Stimulated activated naive CD8-positive, alpha-beta T cell treated with anti-CD3 and anti-CD28 coated beads, Interleukin-15, Interleukin-2, amounts not matched to agents 100 ng/mL and 50 ng/mL, for 24 hours (primary cell): Measurements from ENCODE around the gene ZNF211.

ENCODE experiments used
- H3K27ac Mint-ChIP-seq: one replicate; pipeline ENCODE4 v1.8.0; 2021; ENCODE audit warnings: mild to moderate bottlenecking, mixed read lengths
- H3K27me3 Mint-ChIP-seq: one replicate; pipeline ENCODE4 v1.8.0; 2021; ENCODE audit warnings: mixed read lengths
- H3K36me3 Mint-ChIP-seq: one replicate; pipeline ENCODE4 v1.8.0; 2021; ENCODE audit warnings: low read depth, mixed read lengths
- H3K4me1 Mint-ChIP-seq: one replicate; pipeline ENCODE4 v1.8.0; 2021; ENCODE audit warnings: low read depth, mixed read lengths
- H3K4me3 Mint-ChIP-seq: one replicate; pipeline ENCODE4 v1.8.0; 2021; ENCODE audit warnings: mild to moderate bottlenecking, mixed read lengths
- H3K9me3 Mint-ChIP-seq: one replicate; pipeline ENCODE4 v1.8.0; 2021; ENCODE audit warnings: mixed read lengths

Gene ZNF211

DNA sequence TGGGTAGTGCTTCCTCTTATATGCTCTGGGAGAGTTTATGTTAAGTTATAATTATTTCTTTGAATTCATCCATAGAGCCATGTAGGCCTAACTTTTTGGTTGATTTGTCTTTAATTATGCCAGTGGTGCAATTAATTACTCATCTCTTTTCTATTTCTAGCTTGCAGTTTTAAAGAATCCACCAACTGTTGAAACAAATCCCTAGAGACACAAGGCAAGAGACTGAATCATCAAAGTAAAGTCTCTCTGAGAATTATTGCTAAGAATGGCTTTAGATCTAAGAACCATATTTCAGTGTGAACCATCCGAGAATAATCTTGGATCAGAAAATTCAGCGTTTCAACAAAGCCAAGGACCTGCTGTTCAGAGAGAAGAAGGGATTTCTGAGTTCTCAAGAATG is 42.9 kb downstream of the ZNF211 start:
- H3K9me3 Mint-ChIP-seq = peaks cover 13% of the 10 kb centered on the region
- H3K27me3 Mint-ChIP-seq = peaks cover 24% of the 10 kb centered on the region
- H3K4me1 Mint-ChIP-seq = no peaks in the 10 kb centered on the region
- peaks cover 7% of the 10 kb centered on the region for H3K36me3 Mint-ChIP-seq
- no peak overlapping the region for H3K4me3 Mint-ChIP-seq
- no peak overlapping the region for H3K27ac Mint-ChIP-seq

DNA sequence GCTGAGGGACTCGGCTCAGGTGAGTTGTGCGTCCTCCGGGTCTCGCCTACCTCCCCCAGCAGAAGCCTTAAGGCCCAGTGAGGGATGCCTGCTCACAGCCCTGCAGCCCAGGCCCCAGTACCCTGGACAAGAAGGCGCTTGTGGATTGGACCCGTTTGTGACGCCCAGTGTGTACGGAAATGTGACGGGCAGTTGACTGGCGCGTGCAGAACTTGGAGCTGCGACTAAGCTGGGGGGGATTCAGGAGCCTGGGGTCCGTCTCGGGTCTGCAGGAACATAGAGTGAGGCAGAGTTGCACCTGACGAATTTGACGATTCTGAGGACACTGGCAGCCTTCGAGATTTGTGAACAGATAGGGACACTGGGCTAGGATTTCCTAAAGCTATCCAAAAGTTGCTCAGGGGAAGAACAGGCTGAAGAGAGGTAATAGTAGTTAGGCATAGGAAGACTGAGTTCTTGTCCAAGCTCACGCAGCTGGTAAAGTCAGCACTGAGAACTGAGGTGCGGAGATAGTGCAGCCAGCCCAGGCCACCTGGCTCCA is 49.3 kb downstream of the ZNF211 start:
- Mint-ChIP-seq H3K27me3 (peaks cover 13% of the 10 kb centered on the region), H3K27ac (peak overlapping the region; percentile 86), H3K36me3 (peaks cover 62% of the 10 kb centered on the region), H3K4me3 (peak overlapping the region; percentile 97), H3K9me3 (peaks cover 53% of the 10 kb centered on the region), H3K4me1 (peaks cover 37% of the 10 kb centered on the region)

- Mint-ChIP-seq H3K9me3 (peaks cover 72% of the 10 kb centered on the region), H3K36me3 (peaks cover 97% of the 10 kb centered on the region), H3K4me3 (no peak overlapping the region), H3K4me1 (peaks cover 32% of the 10 kb centered on the region), H3K27ac (no peak overlapping the region), H3K27me3 (no peaks in the 10 kb centered on the region)
These were observed 53.8 kb downstream of the ZNF211 start for GRCh38 chr19:57686727-57687126.

DNA sequence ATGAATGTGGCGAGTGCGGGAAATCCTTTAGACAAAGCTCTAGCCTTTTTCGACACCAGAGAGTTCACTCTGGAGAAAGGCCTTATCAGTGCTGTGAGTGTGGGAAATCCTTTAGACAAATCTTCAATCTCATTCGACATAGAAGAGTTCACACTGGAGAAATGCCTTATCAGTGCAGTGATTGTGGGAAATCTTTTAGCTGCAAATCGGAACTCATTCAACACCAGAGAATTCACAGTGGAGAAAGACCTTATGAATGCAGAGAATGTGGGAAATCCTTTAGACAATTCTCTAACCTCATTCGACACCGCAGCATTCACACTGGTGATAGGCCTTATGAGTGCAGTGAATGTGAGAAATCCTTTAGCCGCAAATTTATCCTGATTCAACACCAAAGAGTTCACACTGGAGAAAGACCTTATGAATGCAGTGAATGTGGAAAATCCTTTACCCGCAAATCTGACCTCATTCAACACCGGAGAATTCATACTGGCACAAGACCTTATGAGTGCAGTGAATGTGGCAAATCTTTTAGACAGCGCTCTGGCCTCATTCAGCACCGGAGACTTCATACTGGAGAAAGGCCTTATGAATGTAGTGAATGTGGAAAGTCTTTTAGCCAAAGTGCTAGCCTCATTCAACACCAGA is 54.5 kb downstream of the ZNF211 start:
- H3K27me3 Mint-ChIP-seq = no peaks in the 10 kb centered on the region
- peaks cover 69% of the 10 kb centered on the region for H3K9me3 Mint-ChIP-seq
- H3K4me1 Mint-ChIP-seq = peaks cover 26% of the 10 kb centered on the region
- no peak overlapping the region for H3K27ac Mint-ChIP-seq
- H3K4me3 Mint-ChIP-seq = no peak overlapping the region
- peaks cover 94% of the 10 kb centered on the region for H3K36me3 Mint-ChIP-seq

GRCh38 chr19:57688011-57688763 is 55.2 kb downstream of the ZNF211 start:
- H3K27ac Mint-ChIP-seq = no peak overlapping the region
- H3K27me3 Mint-ChIP-seq = no peaks in the 10 kb centered on the region
- H3K36me3 Mint-ChIP-seq = peaks cover 93% of the 10 kb centered on the region
- H3K4me1 Mint-ChIP-seq = peaks cover 19% of the 10 kb centered on the region
- H3K9me3 Mint-ChIP-seq = peaks cover 68% of the 10 kb centered on the region
- H3K4me3 Mint-ChIP-seq = no peak overlapping the region

DNA sequence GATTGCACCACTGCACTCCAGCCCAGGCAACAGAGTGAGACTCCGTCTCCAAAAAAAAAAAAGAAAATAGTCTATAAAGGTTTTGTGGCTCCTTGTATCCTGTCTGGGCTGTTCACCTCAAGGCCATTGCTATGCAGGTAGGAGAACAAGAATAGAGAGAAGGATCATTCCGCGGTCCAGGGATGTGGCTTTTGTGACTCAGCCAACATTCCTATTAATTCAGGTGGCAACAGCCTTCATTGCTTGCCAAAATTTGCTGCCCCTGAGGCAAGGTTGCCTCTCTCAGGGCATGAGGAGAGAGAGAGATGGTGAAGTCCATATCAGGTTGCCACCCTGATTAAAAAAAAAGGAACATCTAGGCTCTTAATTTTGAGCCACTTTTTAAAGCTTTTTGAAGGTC is 56.8 kb downstream of the ZNF211 start:
- Mint-ChIP-seq H3K36me3 (peaks cover 90% of the 10 kb centered on the region), H3K4me1 (peaks cover 4% of the 10 kb centered on the region), H3K4me3 (no peak overlapping the region), H3K27ac (no peak overlapping the region), H3K27me3 (no peaks in the 10 kb centered on the region), H3K9me3 (peaks cover 61% of the 10 kb centered on the region)
